Suppressor macrophage treated with lipopolysaccharide for 4 hours (primary cell): ENCODE data around the gene CASP3.
A peak's percentile ranks its signal among the peaks of the same experiment; 100 is the strongest.

Source experiments
- DNase-seq: peaks from one replicate; pipeline ENCODE4 v3.0.0-alpha.2; 2020

Gene CASP3

GRCh38 chr4:184649026-184649970 is at the start of gene CASP3, which contains the start of gene PRIMPOL:
Gene CASP3 (minus strand): TSS chr4:184649447. CDS start chr4:184638453, 10,994 bp downstream.
Gene PRIMPOL (plus strand): TSS chr4:184649738. CDS start chr4:184657141, 7,403 bp downstream.
- DNase-seq: peak; percentile 98

GRCh38 chr4:184697956-184698355 is 48.7 kb upstream of the CASP3 start:
- no peak for DNase-seq

GRCh38 chr4:184695178-184695896 is 46.1 kb upstream of the CASP3 start:
- DNase-seq: no peak

- no peak for DNase-seq
These were observed 45.2 kb upstream of the CASP3 start for GRCh38 chr4:184694412-184694956.

GRCh38 chr4:184693056-184693455 is 43.8 kb upstream of the CASP3 start:
- no peak for DNase-seq

GRCh38 chr4:184689681-184690080 is 40.4 kb upstream of the CASP3 start:
- no peak for DNase-seq

- DNase-seq: peak; percentile 10
These were observed 39.2 kb upstream of the CASP3 start for GRCh38 chr4:184688447-184688846.

GRCh38 chr4:184688005-184688404 is 38.8 kb upstream of the CASP3 start:
- no peak for DNase-seq

- peak; percentile 62 for DNase-seq
These were observed 35.4 kb upstream of the CASP3 start for GRCh38 chr4:184684491-184685189.

- DNase-seq: no peak
These were observed 32.7 kb upstream of the CASP3 start for GRCh38 chr4:184681916-184682315.

- no peak for DNase-seq
These were observed 31.5 kb upstream of the CASP3 start for GRCh38 chr4:184680698-184681097.

GRCh38 chr4:184675821-184676492 is 26.7 kb upstream of the CASP3 start:
- no peak for DNase-seq

- DNase-seq: no peak
These were observed 25.8 kb upstream of the CASP3 start for GRCh38 chr4:184675018-184675417.

GRCh38 chr4:184674011-184674410 is 24.8 kb upstream of the CASP3 start:
- no peak for DNase-seq

- DNase-seq: no peak
These were observed 23.5 kb upstream of the CASP3 start for GRCh38 chr4:184672741-184673140.

GRCh38 chr4:184671101-184671500 is 21.9 kb upstream of the CASP3 start:
- no peak for DNase-seq

- no peak for DNase-seq
These were observed 20.0 kb upstream of the CASP3 start for GRCh38 chr4:184669251-184669650.

GRCh38 chr4:184668511-184669114 is 19.4 kb upstream of the CASP3 start:
- peak; percentile 38 for DNase-seq

- no peak for DNase-seq
These were observed 18.8 kb upstream of the CASP3 start for GRCh38 chr4:184668096-184668495.

GRCh38 chr4:184666670-184667069 is 17.4 kb upstream of the CASP3 start:
- no peak for DNase-seq

- no peak for DNase-seq
These were observed 15.4 kb upstream of the CASP3 start for GRCh38 chr4:184664445-184665210.
